T-helper 1 cell (primary cell): ENCODE data around the gene MYO9A.
"Not testable (repeated sequence)": the region's sequence is repeated elsewhere in the genome, so short reads cannot be mapped to it uniquely, and the experiment has no call there.

Experiments used
- DNase-seq, 5 donors: peaks; one replicate each; pipeline ENCODE4 v3.0.0-alpha.2; 2012 to 2020

The MYO9A gene

GRCh38 chr15:72086920-72087648 is 30.9 kb downstream of the MYO9A start:
- no peak for DNase-seq

GRCh38 chr15:72086010-72086697 is 31.8 kb downstream of the MYO9A start:
- DNase-seq, result no peak

DNA sequence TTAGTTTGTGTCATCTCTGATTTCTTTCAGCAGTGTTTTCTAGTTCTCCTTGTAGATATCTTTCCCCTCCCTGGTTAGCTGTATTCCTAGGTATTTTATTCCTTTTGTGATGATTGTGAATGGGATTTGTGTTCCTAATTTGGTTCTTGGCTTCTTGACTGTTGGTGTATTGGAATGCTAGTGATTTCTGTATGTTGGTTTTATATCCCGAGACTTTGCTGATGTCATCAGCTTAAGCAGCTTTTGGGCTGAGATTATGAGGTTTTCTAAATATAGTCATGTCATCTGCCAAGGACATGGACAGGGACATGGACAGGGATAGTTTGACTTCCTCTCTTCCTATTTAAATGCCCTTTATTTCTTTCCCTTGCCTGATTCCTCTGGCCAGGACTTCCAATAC is 35.8 kb downstream of the MYO9A start:
- DNase-seq, result no peak

- peak in 1 of 5 donors; percentile 3 for DNase-seq
These were observed 39.1 kb downstream of the MYO9A start for GRCh38 chr15:72078887-72079286.

- no peak for DNase-seq
These were observed 40.0 kb downstream of the MYO9A start for GRCh38 chr15:72077950-72078349.

- DNase-seq, result no peak
These were observed 43.5 kb downstream of the MYO9A start for GRCh38 chr15:72074335-72075060.

GRCh38 chr15:72071448-72071825 is 46.5 kb downstream of the MYO9A start:
- DNase-seq, result not testable (repeated sequence)

DNA sequence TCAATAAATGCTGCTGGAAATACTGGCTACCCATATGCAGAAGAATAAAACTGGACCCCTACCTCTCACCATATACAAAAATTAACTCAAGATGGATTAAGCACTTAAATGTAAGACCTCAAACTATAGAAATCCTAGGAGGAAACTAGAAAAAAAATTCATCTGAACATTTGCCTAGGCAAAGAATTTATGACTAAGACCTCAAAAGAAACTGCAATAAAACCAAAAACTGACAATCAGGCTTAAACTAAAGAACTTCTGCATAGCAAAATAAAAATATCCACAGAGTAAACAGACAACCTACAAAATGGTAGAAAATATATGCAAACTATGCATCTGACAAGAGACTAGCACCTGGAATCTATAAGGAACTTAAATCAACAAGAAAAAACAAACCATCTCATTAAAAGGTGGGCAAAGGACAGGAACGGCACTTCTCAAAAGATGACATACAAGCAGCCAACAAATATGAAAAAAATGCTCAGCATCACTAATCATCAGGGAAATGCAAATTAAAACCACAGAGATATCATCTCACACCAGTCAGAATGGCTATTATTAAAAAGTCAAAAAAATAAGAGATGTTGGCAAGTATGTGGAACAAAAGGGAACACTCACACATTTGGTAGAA is 47.0 kb downstream of the MYO9A start:
- DNase-seq, result no peak

- DNase-seq, result no peak
These were observed 49.1 kb downstream of the MYO9A start for GRCh38 chr15:72068856-72069255.

DNA sequence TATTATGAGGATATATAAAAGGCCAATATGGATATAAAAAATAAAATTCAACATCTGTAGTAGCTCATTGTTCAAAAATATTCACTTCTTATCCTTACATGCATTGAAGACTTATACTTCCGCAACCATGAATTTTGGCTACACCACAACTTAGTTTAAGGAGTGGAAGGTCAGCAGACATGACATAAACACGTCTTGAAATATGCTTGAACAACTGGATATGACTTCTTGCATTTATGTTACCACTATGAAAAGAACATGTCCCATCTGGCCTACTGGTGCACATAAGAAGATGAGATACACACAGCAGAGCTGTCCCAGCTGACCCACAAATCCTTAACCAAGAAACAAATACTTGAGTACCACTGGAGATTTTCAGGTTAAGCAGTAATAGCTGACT is 52.1 kb downstream of the MYO9A start:
- DNase-seq, result no peak

- DNase-seq, result no peak
These were observed 54.8 kb downstream of the MYO9A start for GRCh38 chr15:72063186-72063585.

DNA sequence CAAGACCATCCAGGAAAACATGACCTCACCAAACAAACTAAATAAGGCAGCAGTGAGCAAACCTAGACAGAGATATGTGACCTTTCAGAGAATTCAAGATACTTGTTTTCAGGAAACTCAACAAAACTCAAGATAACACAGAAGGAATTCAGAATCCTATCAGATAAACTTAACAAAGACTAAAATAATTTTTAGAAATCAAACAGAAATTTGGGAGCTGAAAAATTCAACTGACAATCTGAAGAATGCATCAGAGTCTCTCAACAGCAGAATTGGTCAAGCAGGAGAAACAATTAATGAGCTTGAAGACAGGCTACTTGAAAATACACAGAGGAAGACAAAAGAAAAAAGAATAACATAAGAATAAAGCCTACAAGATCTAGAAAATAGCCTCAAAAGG is 55.6 kb downstream of the MYO9A start:
- no peak for DNase-seq

GRCh38 chr15:72060687-72061250 is 57.2 kb downstream of the MYO9A start:
- no peak for DNase-seq

DNA sequence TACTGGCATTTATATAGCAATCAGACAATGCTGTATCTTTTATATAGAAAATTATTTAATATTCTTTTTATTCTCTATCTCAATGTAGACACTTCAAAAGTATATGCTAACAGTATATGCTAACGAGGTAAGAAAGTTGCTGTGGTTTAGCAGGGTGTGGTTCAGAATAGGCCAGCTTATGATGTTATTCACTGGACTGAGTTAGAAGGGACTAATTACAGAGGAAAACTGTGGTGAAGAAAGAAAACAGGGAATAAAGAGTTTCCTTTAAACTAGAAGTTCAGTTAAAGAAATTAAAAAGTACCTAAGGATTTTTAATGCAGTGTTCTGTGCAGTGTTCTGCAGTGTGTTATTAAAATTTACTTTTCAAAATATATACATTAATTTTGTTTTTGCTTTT is 59.4 kb downstream of the MYO9A start:
- no peak for DNase-seq

DNA sequence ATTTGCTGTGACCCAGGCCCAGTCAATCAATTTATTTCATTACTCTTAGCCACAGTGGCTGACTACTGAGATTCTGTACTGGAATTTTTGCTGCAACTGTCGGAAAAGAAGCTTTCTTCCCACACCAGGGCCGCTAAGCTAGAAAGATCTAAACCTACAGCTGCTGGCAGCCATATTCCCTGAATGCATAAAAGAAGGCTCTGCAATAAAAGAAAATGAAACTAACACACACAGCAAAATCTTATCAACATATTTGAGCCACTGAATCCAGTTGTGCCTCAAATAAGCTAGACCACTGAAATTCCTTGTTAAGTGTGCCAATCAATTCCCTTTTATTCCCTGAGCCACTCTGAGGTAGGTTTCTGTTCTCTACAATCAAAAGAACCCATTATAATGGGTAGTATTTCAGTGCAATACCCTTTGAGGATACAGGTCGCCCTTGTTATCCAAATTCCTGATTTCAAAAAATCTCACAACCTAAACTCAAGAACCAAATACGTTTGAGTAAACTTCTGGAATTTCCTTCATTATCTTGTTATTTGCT is 60.3 kb downstream of the MYO9A start:
- DNase-seq, result no peak

DNA sequence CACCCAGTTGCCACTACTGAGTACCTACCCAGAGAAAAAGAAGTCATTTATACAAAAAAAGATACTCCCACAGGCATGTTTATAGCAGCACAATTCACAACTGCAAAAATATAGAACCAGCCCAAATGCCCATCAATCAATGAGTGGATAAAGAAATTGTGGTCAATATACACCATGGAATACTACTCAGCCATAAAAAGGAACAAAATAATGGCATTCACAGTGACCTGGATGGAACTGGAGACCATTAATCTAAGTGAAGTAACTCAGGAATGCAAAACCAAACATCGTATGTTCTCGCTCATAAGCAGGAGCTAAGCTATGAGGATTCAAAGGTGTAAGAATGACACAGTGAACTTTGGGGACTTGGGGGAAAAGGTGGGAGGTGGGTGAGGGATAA is 61.7 kb downstream of the MYO9A start:
- DNase-seq, result not testable (repeated sequence)

DNA sequence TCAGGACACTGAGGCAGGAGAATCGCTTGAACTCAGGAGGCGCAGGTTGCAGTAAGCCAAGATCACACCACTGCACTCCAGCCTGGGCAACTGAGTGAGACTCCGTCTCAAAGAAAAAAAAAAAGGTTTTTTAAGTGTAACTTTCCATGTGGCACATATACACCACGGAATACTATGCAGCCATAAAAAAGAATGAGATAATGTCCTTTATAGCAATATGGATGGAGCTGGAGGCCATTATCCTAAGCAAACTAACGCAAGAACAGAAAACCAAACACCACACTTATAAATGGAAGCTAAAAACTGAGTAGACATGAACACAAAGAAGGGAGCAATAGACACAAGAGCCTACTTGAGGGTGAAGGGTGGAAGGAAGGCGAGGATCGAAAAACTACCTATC is 64.7 kb downstream of the MYO9A start:
- DNase-seq, result not testable (repeated sequence)

DNA sequence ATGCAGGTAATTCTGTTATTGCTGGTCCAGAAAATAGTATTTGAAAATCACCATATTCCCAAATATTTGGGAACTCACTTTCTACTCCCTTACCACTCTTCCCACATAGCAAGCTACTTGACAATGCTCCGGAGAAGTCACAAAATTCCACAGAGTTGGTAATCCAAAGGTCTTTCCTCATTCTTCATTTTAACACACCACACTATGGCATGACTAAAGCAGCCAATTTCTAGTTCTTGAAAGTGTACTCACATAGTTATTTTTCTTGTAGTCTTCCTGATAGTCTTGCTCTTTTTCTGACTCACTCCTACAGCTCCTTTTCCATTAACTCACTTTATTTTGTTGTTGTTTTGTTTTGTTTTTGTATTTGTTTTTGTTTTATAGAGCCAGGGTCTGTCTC is 67.2 kb downstream of the MYO9A start:
- DNase-seq, result no peak

DNA sequence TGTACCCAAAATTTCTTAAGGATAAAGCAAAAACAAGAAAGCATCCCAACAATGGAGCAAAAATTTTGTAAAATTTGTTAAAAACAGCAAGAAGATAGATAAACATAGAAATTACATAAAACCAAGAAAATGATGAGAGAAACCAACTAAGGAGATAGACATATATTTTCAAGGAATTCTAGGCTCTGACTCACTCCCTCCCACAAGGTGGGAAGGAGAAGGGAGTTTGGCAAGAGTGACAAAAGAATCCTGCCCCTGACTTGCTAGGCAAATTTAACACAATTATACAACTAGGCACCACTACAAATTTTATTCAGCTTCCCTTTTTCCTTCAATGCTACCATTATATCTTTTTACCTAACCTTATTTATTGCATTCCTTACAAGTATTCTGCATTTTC is 70.9 kb downstream of the MYO9A start:
- DNase-seq, result no peak

DNA sequence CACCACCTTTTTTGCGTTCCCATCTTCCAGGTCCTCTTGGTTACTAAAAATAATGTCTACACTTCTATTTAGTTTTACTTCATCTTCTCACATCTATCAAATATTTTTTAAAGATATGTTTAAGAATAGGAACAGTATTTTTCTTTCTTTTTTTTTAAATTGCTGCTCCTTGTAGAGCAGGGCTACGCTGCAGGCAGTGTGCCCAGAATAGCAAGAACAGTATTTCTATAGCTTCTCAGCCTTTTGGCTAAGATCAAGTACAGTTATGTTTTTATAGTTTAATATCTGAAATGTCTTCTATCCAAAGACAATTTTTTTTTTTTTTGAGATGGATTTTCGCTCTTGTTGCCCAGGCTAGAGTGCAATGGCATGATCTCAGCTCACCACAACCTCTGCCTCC is 73.0 kb downstream of the MYO9A start:
- no peak for DNase-seq

- no peak for DNase-seq
These were observed 75.1 kb downstream of the MYO9A start for GRCh38 chr15:72042865-72043264.

DNA sequence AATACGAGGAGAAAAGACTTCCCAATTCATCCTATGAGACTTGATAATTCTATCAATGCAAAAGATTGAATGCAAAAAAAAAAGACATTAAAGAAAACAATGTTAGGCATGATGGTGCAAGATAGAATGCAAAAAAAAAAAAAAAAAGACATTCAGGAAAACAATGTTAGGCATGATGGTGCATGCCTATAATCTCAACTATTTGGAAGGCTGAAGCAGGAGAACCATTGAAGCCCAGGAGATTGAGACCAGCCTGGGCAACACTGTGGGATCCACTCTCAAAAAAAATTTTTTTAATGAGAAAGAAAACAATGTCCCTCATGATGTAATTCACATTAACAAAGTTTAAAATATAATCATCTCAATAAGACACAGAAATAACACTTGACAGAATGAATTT is 75.9 kb downstream of the MYO9A start:
- no peak for DNase-seq

DNA sequence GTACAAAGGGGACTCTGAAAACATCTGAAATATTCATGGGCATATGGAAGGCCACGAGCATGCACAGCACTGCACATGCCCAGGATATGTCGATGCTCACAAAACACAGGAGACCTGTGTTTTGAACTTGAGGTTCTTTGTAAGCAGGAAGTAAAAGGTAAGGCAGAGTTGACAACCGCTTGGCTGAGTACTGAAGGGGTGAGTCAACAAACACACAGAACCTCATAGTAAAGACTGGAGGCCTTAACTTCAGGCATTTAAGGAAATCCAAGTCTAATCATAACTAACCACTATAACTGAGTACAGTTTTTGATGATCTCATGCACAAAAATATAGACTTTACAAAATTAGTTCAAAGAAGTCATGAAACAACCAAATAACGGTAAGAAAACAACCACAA is 80.6 kb downstream of the MYO9A start:
- peak in 1 of 5 donors; percentile 14 for DNase-seq
